GM18951 (cell line): ENCODE measurements around the gene SH2B3.

Experiments used
- POLR2A ChIP-seq: IDR thresholded peaks from 4 replicates; pipeline ENCODE4 v1.6.1; 2011; ENCODE audit warnings: mild to moderate bottlenecking; ENCODE audit not compliant: insufficient read length, insufficient read depth; ENCODE audit errors: extremely low read depth
- in situ Hi-C: fragments of 300-500 bp; cut with MboI; formaldehyde crosslinking; loops from one replicate; pipeline ENCODE4 v1.12.0; 2022; ENCODE audit warnings: low sequenced_read_pairs, mixed read lengths, inconsistent platforms; ENCODE audit not compliant: unreplicated experiment

The SH2B3 gene

DNA sequence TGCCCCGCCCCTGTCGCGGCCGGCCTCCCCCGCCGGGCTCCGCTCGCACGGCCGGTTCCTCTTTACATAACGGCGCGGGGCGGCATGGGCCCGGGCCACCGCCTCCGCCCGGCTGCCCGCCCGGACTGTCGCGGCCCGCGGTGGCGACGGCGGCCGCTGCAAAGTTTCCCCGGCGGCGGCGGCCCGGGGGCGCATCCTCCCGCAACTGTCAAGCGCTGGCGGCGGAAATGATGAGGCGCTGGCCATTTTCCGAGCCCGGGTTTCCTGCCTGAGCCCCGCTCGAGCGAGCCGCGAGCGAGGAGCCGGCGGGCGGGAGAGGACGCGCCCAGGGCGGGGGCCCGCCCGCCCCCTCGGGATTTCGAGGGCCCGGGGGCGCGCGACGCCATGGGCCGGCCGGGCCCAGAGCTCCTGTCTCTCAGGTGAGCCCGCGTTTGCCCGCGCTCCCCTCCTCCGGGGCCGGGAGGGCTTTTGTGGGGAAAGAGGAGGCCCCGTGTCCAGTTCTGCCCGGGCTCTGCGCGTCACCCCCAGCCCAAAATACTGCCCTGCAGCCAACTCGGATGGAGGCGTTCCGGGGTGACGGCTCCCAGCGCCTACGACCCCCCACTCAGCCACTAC, at the start of gene SH2B3:
TSS of gene SH2B3 (plus strand) at position 65 of the 615 bp plus-strand sequence. CDS start 12,223 bp downstream, outside the sequence.
- in situ Hi-C loops: no loop called here
- peak; percentile 88 for TF ChIP-seq POLR2A

DNA sequence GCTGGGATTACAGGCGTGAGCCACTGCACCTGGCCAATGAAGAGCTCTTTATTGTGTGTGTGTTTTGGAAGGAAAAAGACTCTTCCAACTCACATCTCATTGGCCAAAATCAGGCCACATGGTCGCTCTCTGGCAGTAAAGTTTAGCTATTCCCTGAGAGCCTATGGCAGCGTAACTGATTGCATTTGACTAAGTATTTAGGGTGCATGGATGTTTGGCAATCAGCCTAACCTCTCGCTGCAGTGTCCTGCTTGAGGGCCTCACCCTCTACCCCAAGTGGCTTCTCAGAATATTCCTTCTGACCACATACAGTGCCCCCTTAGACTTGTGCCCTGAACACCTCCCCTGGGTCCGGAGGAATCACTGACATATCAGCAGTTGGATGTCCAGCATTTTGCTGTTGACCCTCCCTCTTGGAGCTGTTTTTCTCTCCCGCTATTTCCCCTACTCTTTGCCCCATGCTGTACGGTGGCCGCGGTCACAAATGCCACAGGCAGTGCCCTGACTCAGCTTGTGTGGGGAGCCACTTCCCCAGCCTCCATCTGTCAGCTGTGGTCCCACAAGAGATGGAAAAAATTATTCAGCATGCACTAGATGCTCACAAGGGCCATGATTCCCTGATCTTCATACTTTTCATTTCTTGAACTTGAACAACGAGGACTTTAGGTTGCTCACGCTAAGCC, 46.4 kb upstream of the SH2B3 start:
- TF ChIP-seq POLR2A: no peak
- in situ Hi-C loops: no loop called here

DNA sequence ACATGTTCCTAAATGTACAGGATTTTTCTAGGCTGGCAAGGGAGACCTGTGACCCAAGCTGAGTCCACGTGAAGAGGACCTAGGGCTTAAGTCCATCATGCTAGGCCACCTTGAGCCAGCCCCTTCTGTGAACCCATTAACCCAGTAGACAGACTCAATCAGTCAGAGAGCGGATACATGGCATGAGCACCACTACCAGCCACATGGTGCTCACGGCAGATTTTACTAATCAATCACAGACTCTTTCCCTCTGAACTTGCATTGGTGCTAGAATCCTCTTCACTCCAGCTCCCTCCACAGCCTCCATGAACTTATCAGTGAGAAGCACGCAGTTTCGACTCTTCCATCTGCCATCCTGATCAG, 45.8 kb upstream of the SH2B3 start:
- TF ChIP-seq POLR2A: no peak
- in situ Hi-C loops: no loop called here

DNA sequence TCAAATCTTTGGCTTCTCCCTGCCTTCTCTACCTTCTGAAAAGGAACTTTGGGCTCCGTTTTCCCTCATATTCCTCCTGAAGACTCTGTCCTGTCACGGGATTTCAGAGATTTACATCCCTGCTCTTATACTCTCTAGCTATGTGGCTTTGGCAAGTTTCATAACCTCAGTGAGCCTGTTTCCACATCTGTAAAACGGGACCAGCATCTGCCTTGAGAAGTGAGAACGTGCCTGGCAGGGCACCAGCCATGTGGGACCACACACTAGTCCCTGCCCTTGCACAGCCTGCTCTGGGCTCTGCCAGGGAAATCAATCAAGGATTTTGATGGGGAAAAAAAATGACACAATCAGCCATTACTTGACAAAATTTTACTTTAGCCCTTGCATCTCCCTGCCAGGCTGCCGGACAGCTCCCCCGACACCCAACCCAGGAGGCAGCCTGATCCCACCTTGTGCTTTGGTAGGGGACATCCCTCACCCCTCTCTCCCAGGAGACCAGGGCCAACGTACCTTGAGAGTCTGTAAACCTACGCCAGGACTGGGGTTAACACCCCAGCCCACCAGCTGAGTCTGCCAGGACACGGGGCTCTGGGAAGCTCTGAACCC, 45.3 kb upstream of the SH2B3 start:
- no peak for TF ChIP-seq POLR2A
- in situ Hi-C loops: no loop called here

DNA sequence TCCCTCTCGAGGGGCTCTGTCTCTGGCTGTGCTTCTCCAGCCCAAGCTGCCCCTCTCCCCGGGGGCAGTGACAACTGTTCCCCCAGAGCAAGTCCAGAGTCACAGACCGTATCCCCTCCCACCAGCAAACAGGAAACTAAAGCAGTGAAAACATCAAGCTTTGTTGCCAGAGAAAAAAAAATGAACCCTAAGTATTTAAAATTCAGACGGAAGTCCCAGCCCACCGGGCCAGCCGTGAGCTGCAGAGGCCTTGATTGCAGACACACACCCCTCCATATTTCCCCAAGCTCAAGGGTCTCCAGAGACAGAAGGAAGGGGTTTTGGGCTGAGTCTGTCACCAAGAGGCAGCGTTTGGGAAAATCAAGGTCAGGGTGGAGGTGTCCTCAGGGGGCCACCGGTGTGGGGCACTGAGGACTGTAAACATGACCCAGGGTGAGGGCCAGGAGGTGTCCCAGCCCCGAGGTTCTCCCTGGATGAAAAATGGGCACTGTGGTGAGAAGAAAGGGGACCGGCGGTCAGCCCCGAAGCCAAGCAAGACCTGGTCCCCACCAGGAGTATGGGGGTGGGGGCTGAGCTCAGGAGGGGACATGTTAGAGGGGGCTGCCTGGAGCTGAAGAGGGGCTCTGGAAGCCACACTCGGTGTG, 44.5 kb upstream of the SH2B3 start:
- in situ Hi-C loops: no loop called here
- no peak for TF ChIP-seq POLR2A

DNA sequence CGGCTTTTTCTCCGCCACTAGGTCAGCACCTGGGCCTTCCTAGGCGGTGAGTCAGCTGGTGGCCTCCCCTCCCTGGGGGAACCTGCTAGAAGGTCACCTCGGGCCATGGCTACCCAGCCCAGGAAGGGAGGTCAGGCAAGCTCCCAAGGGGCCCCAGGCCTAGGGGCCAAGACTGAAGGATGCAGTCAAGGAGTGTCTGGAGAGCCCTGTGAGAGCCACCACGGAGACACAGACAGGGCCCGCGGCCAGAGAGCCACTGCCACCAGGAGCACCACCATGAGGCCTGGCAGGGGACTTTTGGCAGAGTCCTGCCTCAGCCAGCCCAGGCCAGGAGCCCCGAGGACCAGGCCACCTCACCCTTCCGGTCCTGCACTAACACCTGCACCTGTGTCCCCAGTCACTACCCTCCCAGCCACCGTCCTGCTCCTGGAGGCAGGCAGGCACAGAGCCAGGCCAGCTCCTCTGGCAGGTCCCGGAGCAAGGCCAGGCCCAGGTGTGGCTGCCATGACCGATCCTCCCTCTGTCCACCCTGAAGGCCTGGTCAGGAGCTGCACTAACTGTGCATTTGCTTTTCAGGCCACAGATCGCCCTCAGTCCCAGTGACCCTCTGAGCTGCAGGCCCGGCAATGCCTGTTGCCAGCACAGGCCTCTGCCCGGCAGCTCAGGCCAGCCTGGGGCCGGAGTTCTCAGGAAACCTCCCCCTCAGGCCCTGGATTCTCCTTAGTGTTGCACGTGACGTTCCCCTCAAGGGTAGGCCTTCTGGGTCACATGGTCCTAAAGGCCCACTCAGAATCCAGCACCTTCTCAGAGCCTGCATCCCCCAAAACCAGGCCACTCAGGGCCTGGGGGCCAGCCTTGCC, 43.8 kb upstream of the SH2B3 start:
- in situ Hi-C loops: no loop called here
- no peak for TF ChIP-seq POLR2A

DNA sequence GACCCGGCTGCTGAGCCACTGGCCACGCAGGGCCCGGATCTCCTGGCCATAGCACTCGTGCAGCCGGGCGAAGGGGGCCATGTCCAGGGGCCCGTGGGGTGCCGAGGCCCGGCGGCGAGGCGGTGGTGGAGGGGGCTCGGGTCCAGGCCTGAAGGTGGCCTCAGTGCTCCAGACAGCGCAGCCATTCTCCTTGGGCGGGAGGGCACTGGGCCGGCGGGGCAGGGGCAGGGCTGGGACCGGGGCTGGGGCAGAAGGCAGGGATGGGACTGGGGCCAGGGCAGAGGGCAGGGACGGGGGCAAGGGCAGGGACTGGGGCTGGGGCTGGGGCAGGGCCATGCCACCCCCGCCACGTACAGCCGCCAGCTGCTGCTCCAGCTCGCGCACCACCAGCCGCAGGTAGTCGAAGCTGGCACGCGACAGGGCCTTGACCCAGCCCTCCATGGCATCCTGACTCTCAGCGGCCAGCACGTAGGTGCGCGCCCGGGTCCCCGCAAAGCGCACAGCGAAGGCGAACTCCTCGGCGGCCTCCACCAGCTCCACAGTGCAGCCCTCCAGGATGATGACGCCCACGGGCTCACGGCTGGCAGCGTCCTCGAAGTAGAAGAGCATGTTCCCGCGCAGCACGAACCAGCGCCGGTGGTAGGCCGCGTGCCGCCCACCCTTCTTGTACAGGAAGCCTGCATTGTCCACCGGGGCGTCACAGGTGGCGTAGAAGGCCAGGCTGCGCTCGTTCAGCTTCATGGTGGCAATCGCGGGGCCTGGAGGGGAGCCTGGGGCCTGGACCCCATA, 42.8 kb upstream of the SH2B3 start:
- no peak for TF ChIP-seq POLR2A
- in situ Hi-C loops: no loop called here

DNA sequence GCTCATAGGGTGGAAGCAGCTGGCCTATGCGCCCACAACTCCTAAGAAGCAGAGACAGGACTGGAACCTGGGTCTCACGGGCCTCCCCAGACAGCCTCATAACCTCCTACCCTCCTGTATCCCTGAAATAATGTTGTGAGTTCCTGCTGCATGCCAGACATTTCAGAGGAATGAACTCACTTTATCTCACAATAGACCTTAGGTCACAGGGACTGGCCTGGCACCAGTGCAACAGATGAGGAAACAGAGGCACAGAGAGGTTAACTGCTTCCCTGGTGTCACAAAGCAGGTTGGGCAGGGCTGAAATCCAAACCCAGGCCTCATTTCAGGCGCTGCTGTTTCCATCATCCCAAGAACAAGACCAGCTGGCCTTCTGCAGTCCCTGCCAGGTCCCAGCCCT, 42.1 kb upstream of the SH2B3 start:
- in situ Hi-C loops: no loop called here
- TF ChIP-seq POLR2A: no peak

DNA sequence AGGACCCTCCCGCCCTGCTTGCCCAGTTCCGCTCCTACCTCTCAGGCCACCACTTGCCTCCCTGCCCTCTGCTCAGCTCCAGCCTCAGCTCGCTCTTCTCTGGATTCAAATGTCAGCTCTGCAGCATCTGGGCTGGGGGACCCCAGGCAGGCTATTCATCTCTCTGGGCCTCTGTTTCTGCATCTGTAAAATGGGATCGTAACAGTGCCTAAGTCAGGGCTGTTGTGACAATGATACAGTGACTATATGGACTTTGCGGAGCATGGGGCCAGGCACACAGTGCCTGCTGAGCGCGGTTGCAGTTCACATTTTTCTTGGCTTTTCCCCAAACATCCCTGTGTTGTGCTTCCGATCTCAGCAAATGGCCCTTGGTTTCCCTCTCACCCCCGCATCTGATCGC, 39.6 kb upstream of the SH2B3 start:
- TF ChIP-seq POLR2A: no peak
- in situ Hi-C loops: no loop called here

DNA sequence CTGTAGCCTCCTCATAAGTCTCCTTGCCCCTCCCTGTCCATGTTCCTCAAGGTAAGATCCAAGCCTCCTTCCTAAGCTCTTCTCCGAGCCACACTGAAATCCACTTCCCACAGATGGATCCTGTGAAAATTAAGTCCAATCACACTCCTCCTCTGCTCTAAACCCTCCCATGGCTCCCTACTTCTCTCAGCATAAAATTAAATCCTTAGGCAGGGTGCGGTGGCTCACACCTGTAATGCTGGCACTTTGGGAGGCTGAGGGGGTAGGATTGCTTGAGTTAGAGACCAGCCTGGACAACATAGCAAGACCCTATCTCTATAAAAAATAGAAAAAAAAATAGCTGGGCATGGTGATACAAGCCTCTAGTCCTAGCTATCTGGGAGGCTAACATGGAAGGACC, 39.1 kb upstream of the SH2B3 start:
- no peak for TF ChIP-seq POLR2A
- in situ Hi-C loops: no loop called here

DNA sequence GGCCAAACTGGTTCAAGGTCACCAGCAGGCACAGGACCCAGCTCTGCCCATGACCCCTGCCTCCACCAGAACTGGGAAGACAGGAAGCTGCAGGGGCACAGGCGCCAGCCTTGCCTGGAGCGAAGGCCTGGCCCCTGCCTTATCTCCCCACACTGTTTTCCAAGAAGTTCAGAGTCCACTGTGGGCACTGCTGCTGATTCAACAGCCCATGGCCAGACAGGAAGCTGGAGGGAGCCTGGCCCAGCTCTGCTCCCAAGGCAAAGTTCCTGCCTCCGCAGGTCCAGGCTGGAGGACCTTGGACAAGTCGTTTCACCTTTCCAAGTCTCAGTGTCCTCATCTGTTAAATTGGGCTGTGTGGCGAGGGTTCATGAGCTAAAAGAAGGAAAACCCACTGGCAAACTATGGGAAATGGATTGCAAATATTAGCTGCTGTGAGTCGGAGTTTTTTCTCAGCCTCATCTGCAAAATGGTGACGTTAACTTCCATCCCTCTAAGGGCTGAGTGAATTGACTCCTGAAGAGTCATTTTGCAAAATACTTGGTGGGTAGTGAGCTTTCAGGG, 38.0 kb upstream of the SH2B3 start:
- TF ChIP-seq POLR2A: no peak
- in situ Hi-C loops: no loop called here

DNA sequence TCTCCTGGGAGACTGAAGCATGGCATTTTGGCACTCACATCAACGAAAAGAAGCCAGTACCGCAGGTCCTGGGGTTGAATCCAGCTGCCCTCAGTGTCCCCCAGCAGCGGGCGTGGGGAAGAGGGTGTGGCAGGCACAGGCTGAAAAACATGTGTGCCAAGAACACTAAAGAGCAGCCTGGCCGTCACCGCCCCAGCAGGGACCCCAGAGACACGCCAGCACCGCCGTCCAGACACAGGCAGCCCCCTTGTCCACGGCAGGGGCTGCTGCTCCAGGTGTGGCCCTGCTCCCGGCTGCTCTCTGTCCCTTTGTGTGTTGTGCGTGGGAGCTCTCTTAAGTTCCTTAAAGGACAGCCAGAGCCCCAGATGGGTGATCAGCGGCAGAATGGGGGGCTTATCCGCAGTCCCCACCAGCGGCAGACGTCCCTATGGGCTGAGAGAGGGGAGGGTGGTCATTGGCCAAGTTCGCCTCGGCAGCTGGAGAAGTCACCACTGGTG, 37.4 kb upstream of the SH2B3 start:
- in situ Hi-C loops: no loop called here
- TF ChIP-seq POLR2A: no peak

DNA sequence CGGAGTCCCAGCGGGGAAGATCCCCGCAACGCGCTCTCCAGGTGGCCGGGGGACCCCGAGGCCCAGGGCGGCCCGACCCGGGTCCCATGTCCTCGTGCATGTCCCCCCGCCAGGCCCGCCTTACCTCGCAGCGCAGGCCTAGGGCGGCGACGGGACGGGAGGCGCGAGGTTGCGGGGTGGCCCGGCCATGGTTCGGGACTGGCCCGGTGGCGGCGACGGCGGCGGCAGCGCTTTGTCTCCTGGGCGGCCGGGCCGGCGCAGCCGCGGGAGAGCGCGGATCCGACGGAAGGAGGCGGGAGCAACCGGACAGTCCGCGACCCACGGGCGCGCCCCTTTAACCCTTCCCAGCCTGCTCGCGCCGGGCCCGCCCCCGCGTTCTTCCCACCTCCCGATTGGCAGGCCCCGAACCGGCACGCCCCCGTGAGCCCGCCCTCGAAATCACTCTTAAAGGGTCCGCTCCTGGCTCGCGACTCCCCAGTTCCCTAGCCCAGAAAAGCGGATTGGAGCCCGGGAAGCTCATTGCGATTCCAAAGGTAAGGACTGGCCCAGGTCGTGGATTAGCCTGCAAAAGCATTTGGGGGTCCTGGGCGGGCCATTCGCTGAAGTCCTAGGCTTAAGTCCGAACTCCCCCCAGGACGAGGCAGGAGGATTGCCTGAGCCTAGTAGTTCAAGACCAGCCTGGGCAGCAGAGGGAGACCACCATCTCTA, 36.8 kb upstream of the SH2B3 start, which contains the start of gene PHETA1:
TSS of gene PHETA1 (minus strand) at position 308 of the 708 bp plus-strand sequence. CDS start 5,668 bp downstream, outside the sequence.
- peak; percentile 61 for TF ChIP-seq POLR2A
- in situ Hi-C loops: no loop called here
